Tibial nerve (tissue), 4 donors: ENCODE results near the gene MYH14. TPM values are rescaled to one million over a fixed set of nuclear protein-coding genes. Genes with fewer than 3 reads are reported as not detected.
"Not testable (repeated sequence)": the region's sequence is repeated elsewhere in the genome, so short reads cannot be mapped to it uniquely, and the experiment has no call there.

Source experiments
- DNase-seq, 2 donors: peaks; one replicate each; pipeline ENCODE4 v3.0.0-alpha.2; 2019; ENCODE audit warnings: low spot score in 2 of 2
- H3K27ac ChIP-seq, 4 donors: fragments of 200-600 bp; sonication (generic) in 3 of 4; one replicate each; pipeline ENCODE4 v1.5.1; 2017 to 2019; ENCODE audit warnings: mild to moderate bottlenecking in 1 of 4
- H3K27me3 ChIP-seq, 2 donors: fragments of 200-600 bp; sonication (generic) in 1 of 2; one replicate each; pipeline versions ENCODE4 v1.5.1 to v1.6.0; 2017 to 2019
- H3K36me3 ChIP-seq, 3 donors: fragments of 200-600 bp; sonication (generic); one replicate each; pipeline ENCODE4 v1.5.1; 2018 to 2019
- H3K4me1 ChIP-seq, 4 donors: fragments of 200-600 bp; sonication (generic) in 3 of 4; one replicate each; pipeline ENCODE4 v1.5.1; 2017 to 2019
- H3K4me3 ChIP-seq, 4 donors: fragments of 200-600 bp; sonication (generic) in 3 of 4; one replicate each; pipeline ENCODE4 v1.5.1; 2017 to 2019; ENCODE audit warnings: mild to moderate bottlenecking in 1 of 4, moderate library complexity in 1 of 4
- H3K9me3 ChIP-seq, 4 donors: fragments of 200-600 bp; sonication (generic) in 3 of 4; one replicate each; pipeline ENCODE4 v1.5.1; 2017 to 2019
- EP300 ChIP-seq, 2 donors: sonication (generic); formaldehyde crosslinking; IDR thresholded peaks; one replicate each; pipeline ENCODE4 v1.6.1; 2017; ENCODE audit warnings: antibody characterized with exemption in 2 of 2, mild to moderate bottlenecking in 1 of 2
- POLR2A ChIP-seq, 2 donors: fragments of 450-650 bp; IDR thresholded peaks; one replicate each; pipeline ENCODE4 v1.6.1; 2017; ENCODE audit warnings: antibody characterized with exemption in 2 of 2, mild to moderate bottlenecking in 2 of 2, moderate library complexity in 2 of 2
- WGBS, 2 donors: methylation state at CpG; one replicate each; pipeline ENCODE4 v1.1.5; 2018; 5-methylcytosine and 5-hydroxymethylcytosine counted together
- total RNA-seq, 4 donors: library from RNA; depleted of rRNA; stranded (reverse); fragments of >200 nt; gene quantifications; one replicate each; pipeline ENCODE4 v1.1.0, GENCODE V29; 2016
- TF ChIP-seq, protein P1 (sequence below), 5 experiments: fragments of 200-600 bp in 3 of 5; fragments of 450-650 bp in 2 of 5; sonication (generic) in 3 of 5; IDR thresholded peaks; one replicate each; pipeline ENCODE4 v1.5.1; 2016 to 2019; ENCODE audit warnings: antibody characterized with exemption in 5 of 5, mild to moderate bottlenecking in 3 of 5, moderate library complexity in 2 of 5

Gene MYH14
- total RNA-seq, 4 donors from 2014 or later = 12.9 to 30.3 (median 15.3) TPM

DNA sequence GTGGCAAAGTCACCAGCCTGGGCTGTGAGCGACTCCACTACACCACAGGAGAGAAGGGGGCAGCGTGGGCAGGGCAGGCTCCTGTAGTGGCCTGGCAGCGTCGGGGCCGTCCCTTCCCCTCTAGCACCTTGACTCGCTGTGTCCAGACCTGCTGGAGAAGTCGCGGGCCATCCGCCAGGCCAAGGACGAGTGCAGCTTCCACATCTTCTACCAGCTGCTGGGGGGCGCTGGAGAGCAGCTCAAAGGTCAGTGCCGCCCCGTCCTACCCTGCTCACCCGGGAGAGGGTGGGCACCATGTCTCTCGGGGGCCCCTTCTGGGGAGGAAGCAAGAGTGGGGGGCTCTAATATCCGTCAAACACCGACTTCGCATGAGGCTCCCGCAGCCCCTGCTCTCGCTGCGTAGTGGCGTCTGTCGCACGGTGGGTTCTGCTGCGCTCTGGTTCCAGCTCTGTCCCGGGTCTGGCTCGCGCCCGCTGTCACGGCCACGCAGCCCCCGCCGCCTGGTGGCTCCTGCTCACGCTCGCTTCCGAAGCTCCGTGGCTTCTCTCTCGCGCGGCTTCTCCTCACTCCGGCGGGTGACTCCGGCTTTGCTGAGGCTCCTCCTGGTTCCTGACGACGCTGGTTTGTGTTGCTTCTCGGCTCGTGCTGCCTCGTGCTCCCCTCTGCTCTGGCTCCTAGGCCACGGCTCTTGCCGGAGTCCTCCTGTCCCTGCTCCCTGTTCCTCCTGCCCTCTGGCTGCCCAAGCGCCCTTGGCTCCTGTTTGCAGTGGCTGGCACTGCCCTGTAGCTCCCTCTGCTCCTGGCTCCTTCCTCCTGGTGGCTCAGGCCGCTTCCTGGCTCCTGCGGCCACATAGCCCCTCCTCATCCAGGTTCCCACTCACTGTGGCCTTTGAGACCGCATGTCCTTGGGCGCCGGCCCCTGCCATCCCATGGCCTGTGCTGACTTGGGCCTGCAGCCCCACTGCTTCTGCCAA is 27.2 kb downstream of the MYH14 start:
- H3K27me3 ChIP-seq = no peaks in the 10 kb centered on the region
- TF ChIP-seq EP300 (IDR thresholded peaks at IDR 0.05) = no peak
- no peak for DNase-seq
- H3K4me1 ChIP-seq = peaks cover 0 to 20% (median 8%) of the 10 kb centered on the region in 4 donors
- H3K4me3 ChIP-seq = no peak overlapping the region
- peaks cover 0 to 40% (median 0%) of the 10 kb centered on the region in 3 donors for H3K36me3 ChIP-seq
- WGBS, 2 donors = 74% methylated on average over 45 to 56 of the region's 56 CpGs
- no peak overlapping the region for H3K27ac ChIP-seq
- H3K9me3 ChIP-seq = no peaks in the 10 kb centered on the region

DNA sequence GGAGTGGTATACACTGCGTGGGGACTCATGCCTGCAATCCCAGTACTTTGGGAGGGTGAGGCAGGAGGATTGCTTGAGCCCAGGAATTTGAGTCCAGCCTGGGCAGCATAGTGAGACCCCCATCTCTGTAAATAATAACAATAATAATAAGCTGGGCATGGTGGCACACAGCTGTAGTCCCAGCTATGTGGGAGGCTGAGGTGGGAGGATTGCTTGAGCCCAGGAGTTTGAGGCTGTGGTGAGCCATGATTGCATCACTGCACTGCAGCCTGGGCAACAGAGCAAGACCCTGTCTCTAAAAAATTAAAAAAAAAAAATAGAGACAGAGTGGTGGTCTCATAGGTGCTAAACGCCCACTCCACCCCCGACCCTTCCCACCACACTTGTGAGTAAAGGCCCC is 28.0 kb downstream of the MYH14 start:
- not testable (repeated sequence) for H3K27ac ChIP-seq, H3K27me3 ChIP-seq, H3K4me3 ChIP-seq, H3K9me3 ChIP-seq, DNase-seq
- Histone ChIP-seq H3K4me1 (peaks cover 0 to 21% (median 8%) of the 10 kb centered on the region in 4 donors), H3K36me3 (peaks cover 0 to 40% (median 0%) of the 10 kb centered on the region in 3 donors)
- WGBS, 2 donors = 73 to 80% methylated on average over 3 of the region's 3 CpGs

DNA sequence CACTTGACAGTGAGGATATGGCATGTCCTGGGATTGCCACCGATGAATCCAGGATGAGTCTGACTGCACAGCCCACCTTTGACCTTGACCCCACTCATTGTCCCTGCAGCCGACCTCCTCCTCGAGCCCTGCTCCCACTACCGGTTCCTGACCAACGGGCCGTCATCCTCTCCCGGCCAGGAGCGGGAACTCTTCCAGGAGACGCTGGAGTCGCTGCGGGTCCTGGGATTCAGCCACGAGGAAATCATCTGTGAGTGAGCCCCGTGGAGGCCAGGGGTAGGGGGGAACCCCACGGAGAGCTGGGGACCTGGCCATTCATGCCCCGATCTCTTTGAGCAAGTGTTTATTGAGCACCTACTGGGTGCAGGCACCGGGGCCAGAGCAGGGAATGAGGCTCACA is 28.4 kb downstream of the MYH14 start:
- Histone ChIP-seq H3K27ac (no peak overlapping the region), H3K9me3 (no peaks in the 10 kb centered on the region), H3K4me1 (peaks cover 0 to 21% (median 8%) of the 10 kb centered on the region in 4 donors), H3K36me3 (peaks cover 0 to 40% (median 0%) of the 10 kb centered on the region in 3 donors), H3K4me3 (no peak overlapping the region), H3K27me3 (no peaks in the 10 kb centered on the region)
- no peak for TF ChIP-seq EP300 (IDR thresholded peaks at IDR 0.05)
- no peak for TF ChIP-seq POLR2A (IDR thresholded peaks at IDR 0.05)
- TF ChIP-seq, protein P1, sequence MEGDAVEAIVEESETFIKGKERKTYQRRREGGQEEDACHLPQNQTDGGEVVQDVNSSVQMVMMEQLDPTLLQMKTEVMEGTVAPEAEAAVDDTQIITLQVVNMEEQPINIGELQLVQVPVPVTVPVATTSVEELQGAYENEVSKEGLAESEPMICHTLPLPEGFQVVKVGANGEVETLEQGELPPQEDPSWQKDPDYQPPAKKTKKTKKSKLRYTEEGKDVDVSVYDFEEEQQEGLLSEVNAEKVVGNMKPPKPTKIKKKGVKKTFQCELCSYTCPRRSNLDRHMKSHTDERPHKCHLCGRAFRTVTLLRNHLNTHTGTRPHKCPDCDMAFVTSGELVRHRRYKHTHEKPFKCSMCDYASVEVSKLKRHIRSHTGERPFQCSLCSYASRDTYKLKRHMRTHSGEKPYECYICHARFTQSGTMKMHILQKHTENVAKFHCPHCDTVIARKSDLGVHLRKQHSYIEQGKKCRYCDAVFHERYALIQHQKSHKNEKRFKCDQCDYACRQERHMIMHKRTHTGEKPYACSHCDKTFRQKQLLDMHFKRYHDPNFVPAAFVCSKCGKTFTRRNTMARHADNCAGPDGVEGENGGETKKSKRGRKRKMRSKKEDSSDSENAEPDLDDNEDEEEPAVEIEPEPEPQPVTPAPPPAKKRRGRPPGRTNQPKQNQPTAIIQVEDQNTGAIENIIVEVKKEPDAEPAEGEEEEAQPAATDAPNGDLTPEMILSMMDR (IDR thresholded peaks at IDR 0.05) = no peak
- WGBS, 2 donors = 73 to 75% methylated on average over 16 of the region's 16 CpGs
- no peak for DNase-seq

DNA sequence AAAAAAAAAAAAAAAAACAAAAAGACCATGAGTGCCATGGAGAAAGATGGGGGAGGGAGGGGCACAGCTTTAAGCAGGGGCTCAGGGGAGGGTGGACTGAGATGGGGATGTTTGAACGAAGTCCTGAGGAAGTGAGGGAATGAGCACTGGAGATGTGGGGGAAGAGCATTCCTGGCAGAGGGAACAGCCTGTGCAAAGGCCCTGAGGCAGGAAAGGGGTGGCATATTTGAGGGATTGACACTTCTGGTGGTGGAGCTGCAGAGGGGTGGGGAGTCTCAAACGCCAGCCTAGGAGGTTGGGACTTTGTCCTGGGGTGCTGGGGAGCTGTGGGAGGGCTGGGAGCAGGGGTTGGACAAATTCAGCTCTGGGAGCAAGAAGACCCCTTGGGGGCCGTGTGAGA is 29.2 kb downstream of the MYH14 start:
- DNase-seq = no peak
- WGBS, 2 donors = 76 to 82% methylated on average over 3 of the region's 3 CpGs
- Histone ChIP-seq H3K4me3 (no peak overlapping the region), H3K36me3 (peaks cover 0 to 32% (median 0%) of the 10 kb centered on the region in 3 donors), H3K27ac (no peak overlapping the region), H3K4me1 (peaks cover 0 to 21% (median 8%) of the 10 kb centered on the region in 4 donors), H3K9me3 (no peaks in the 10 kb centered on the region), H3K27me3 (no peaks in the 10 kb centered on the region)
- TF ChIP-seq, protein P1 (IDR thresholded peaks at IDR 0.05) = no peak
- no peak for TF ChIP-seq POLR2A (IDR thresholded peaks at IDR 0.05)
- no peak for TF ChIP-seq EP300 (IDR thresholded peaks at IDR 0.05)

DNA sequence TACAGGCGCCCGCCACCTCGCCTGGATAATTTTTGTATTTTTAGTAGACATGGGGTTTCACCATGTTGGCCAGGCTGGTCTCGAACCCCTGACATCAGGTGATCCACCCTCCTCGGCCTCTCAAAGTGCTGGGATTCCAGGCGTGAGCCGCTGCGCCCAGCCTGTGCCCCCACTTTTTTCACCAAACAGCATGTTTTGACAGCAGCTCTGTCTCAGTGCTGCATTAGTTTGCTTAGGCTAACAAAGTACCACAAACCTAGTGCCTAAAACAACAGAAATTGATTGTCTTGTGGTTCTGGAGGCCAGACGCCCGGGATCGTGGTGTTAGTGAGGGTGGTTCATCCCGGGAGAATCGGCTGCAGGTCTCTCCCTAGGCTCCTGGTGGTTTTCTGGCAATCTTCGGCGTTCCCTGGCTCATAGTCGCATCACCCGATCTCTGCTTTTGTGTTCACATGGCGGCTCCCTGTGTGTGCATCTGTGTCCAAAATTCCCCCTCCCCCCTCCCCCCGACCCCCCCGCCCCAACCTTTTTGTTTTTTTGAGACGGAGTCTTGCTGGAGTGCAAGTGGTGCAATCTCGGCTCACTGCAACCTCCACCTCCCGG is 30.0 kb downstream of the MYH14 start:
- no peak for DNase-seq
- Histone ChIP-seq H3K27me3 (no peaks in the 10 kb centered on the region), H3K36me3 (peaks cover 0 to 29% (median 0%) of the 10 kb centered on the region in 3 donors), H3K27ac (no peak overlapping the region), H3K4me1 (peaks cover 0 to 21% (median 8%) of the 10 kb centered on the region in 4 donors), H3K4me3 (no peak overlapping the region), H3K9me3 (no peaks in the 10 kb centered on the region)
- WGBS, 2 donors = 78 to 85% methylated on average over 19 to 23 of the region's 23 CpGs
- TF ChIP-seq EP300 (IDR thresholded peaks at IDR 0.05) (no peak), POLR2A (IDR thresholded peaks at IDR 0.05) (no peak)
- TF ChIP-seq, protein P1 (IDR thresholded peaks at IDR 0.05) = no peak

DNA sequence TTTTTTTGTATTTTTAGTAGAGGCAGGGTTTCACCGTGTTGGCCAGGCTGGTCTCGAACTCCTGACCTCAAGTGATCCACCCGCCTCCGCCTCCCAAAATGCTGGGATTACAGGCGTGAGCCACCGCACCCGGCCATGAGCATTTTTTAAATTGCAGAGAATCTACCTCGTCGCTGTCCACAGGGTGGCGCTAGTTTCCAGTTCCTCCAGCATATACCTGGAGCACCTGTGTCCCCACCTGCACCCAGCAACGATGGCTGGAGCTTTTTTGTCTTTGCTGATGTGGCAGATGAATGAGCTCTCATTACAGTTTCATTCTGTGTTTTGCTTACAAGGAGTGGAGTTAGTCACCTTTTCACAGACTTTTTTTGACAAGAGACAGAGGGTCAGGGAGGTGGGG is 34.1 kb downstream of the MYH14 start:
- H3K4me1 ChIP-seq = peaks cover 0 to 24% (median 8%) of the 10 kb centered on the region in 4 donors
- not testable (repeated sequence) for H3K36me3 ChIP-seq, DNase-seq, H3K9me3 ChIP-seq, H3K27ac ChIP-seq, H3K27me3 ChIP-seq, H3K4me3 ChIP-seq
- WGBS, 2 donors = 44% methylated on average over 11 of the region's 11 CpGs
